Activated B cell treated with CpG ODN at 0.5 μM for 24 hours (primary cell): ENCODE measurements around the gene KDM4C. TPM values are rescaled to one million over a fixed set of nuclear protein-coding genes. Genes with fewer than 3 reads are reported as not detected.

Experiments
- ATAC-seq: fragments of 200-7000 bp; cut with Tn5 transposase; one replicate; pipeline ENCODE4 v1.10.0; 2021; ENCODE audit warnings: low read depth, mild to moderate bottlenecking, moderate library complexity
- CTCF ChIA-PET: fragments of 350-600 bp; sonication (Branson Sonifier 250); formaldehyde crosslinking; loops from one replicate; lab custom pipeline; 2021; ENCODE audit warnings: antibody characterized with exemption; lab: Charles Lee
- POLR2A ChIA-PET: fragments of 350-600 bp; sonication (Branson Sonifier 250); formaldehyde crosslinking; loops from one replicate; lab custom pipeline; 2021; ENCODE audit warnings: antibody characterized with exemption; lab: Charles Lee
- DNase-seq: peaks from one replicate; pipeline ENCODE4 v3.0.0; 2022
- H3K27ac Mint-ChIP-seq: one replicate; pipeline ENCODE4 v1.8.0; 2020; ENCODE audit warnings: mixed read lengths
- H3K27me3 Mint-ChIP-seq: one replicate; pipeline ENCODE4 v1.8.0; 2021; ENCODE audit warnings: mixed read lengths
- H3K36me3 Mint-ChIP-seq: one replicate; pipeline ENCODE4 v1.8.0; 2021; ENCODE audit warnings: low read depth, mixed read lengths
- H3K4me1 Mint-ChIP-seq: one replicate; pipeline ENCODE4 v1.8.0; 2021; ENCODE audit warnings: mixed read lengths
- H3K4me3 Mint-ChIP-seq: one replicate; pipeline ENCODE4 v1.8.0; 2020; ENCODE audit warnings: mild to moderate bottlenecking, mixed read lengths
- H3K9me3 Mint-ChIP-seq: one replicate; pipeline ENCODE4 v1.8.0; 2020; ENCODE audit warnings: mixed read lengths
- intact Hi-C: fragments of 100-400 bp; cut with micrococcal nuclease; formaldehyde crosslinking; loops from one replicate; pipeline ENCODE4 v1.15.1; 2024
- total RNA-seq: library from RNA; stranded (reverse); gene quantifications from 2 replicates; pipeline ENCODE4 v1.2.3, GENCODE V29; 2022
- TF ChIP-seq, protein P1 (sequence below): fragments of 200-600 bp; IDR thresholded peaks from one replicate; pipeline ENCODE4 v1.8.0; 2022; ENCODE audit warnings: antibody characterized with exemption, mild to moderate bottlenecking

KDM4C gene
- total RNA-seq, 1 donor from 2014 or later: 113 TPM

DNA sequence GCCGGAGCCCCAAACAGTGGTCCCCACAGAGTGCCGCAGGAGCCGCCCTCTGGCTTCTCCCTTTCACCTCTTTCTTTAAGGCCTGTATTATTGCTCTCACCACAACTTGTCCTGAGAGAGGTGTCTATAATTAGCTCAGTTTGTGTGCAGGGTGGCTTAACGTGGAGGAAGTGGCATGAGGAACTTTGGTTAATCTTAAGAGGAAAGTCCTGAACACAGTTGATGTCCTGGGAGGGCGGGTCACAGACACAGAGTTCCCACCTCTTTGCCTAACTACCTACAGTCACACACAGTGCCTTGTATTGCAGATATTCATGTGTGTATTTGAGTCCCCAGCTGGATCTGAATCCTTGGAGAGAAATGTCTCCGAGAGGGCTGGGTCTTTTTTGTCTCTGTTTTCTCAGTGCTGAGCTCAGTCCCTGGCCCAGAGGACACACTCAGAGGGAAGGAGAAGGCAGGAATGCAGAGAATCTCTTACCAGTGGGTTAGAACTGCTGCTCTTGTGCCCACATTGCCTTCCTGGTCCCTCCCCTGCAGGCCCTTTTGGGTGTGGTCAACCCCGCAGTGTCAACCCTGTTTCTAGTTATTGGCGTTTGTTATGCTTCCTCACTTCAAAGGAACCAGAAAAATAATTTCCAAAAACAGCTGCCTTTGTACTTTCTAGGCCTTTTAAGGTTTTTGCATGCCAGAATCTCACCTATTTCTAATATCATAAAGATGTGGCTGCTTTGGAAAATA, 392.5 kb downstream of the KDM4C start:
- Mint-ChIP-seq H3K4me3 (no peak overlapping the region), H3K27me3 (no peaks in the 10 kb centered on the region), H3K9me3 (no peaks in the 10 kb centered on the region), H3K4me1 (peaks cover 24% of the 10 kb centered on the region), H3K27ac (peak overlapping the region; percentile 18), H3K36me3 (peaks cover 71% of the 10 kb centered on the region)
- TF ChIP-seq, protein P1, sequence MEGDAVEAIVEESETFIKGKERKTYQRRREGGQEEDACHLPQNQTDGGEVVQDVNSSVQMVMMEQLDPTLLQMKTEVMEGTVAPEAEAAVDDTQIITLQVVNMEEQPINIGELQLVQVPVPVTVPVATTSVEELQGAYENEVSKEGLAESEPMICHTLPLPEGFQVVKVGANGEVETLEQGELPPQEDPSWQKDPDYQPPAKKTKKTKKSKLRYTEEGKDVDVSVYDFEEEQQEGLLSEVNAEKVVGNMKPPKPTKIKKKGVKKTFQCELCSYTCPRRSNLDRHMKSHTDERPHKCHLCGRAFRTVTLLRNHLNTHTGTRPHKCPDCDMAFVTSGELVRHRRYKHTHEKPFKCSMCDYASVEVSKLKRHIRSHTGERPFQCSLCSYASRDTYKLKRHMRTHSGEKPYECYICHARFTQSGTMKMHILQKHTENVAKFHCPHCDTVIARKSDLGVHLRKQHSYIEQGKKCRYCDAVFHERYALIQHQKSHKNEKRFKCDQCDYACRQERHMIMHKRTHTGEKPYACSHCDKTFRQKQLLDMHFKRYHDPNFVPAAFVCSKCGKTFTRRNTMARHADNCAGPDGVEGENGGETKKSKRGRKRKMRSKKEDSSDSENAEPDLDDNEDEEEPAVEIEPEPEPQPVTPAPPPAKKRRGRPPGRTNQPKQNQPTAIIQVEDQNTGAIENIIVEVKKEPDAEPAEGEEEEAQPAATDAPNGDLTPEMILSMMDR: no peak
- ChIA-PET CTCF (no interaction called here), POLR2A (no interaction called here)
- DNase-seq (no peak), ATAC-seq (no peak)
- intact Hi-C loops: no loop called here

DNA sequence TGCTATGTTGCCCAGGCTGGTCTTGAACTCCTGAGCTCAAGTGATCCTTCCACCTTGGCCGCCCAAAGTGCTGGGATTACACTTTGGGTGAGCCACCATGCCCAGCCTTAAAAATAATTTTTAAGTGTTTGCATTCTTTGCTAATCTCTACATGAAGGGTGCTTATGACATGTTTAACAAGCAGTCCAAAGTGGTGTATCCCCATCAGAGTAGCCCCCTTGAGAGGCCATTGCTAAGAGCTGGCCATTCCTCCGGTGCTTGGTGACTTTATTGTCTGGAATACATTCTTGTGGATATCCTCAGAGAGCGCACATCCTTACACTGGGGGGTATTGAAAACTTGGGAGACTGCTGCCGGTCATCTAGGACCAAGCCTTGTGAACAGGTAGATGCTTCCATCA, 395.4 kb downstream of the KDM4C start:
- no peak for ATAC-seq
- intact Hi-C loops: no loop called here
- DNase-seq: no peak
- ChIA-PET CTCF (no interaction called here), POLR2A (no interaction called here)
- no peak overlapping the region for H3K27ac Mint-ChIP-seq
- TF ChIP-seq, protein P1: no peak
- no peaks in the 10 kb centered on the region for H3K27me3 Mint-ChIP-seq
- peaks cover 66% of the 10 kb centered on the region for H3K36me3 Mint-ChIP-seq
- no peaks in the 10 kb centered on the region for H3K9me3 Mint-ChIP-seq
- peaks cover 30% of the 10 kb centered on the region for H3K4me1 Mint-ChIP-seq
- no peak overlapping the region for H3K4me3 Mint-ChIP-seq

DNA sequence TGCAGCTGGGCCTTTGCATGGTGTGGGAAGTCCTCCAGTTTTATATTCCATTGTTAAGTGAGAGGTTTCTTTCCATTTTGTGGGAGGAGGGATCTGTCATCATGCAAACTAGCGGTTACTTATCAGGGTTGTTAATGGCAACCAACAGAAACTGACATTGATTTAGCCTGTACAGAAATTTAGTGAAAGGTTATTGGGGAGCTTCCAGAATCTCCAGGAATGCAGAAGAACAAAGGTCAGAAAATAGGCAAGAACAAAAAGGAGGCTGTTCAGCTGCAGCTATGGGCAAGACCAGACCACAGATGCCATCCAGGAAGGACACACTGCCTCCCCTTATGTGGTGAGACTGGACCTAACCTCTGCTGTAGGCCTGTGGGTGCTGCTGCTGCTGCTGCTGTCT, 395.8 kb downstream of the KDM4C start:
- CTCF ChIA-PET: no interaction called here
- H3K4me1 Mint-ChIP-seq: peaks cover 26% of the 10 kb centered on the region
- H3K27me3 Mint-ChIP-seq: no peaks in the 10 kb centered on the region
- POLR2A ChIA-PET: no interaction called here
- DNase-seq: no peak
- no peaks in the 10 kb centered on the region for H3K9me3 Mint-ChIP-seq
- intact Hi-C loops: no loop called here
- ATAC-seq: no peak
- TF ChIP-seq, protein P1: no peak
- peaks cover 66% of the 10 kb centered on the region for H3K36me3 Mint-ChIP-seq
- H3K27ac Mint-ChIP-seq: no peak overlapping the region
- no peak overlapping the region for H3K4me3 Mint-ChIP-seq

DNA sequence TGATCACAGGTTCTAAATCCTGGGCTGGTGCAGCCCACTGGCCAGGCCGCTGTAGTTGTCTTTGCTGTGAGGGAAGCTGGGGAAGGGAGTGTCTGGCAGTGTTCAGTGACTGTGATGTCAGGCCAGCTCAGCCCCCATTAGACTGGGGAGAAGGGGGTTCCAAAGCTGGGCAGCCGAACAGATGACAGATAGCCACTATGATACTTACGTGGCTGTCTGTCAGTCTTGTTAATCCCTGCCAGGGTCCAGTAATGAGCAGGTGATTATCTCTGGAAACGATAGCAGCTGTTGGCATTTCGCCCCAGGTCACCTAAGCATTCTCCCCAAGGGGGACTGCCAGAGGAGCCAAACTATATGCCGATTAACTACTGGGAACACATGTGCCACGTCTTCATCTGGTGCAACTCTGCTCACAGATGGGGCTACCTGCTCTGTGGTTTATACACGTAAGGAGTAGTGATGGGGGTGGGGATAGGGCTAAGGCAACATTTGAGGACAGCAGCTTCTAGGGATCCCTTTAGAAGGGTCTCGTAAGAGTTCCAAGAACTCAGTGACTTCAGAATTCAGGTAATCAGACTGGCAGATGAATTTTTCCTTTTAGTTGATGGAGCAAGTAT, 396.3 kb downstream of the KDM4C start:
- H3K27me3 Mint-ChIP-seq: no peaks in the 10 kb centered on the region
- no peak for ATAC-seq

DNA sequence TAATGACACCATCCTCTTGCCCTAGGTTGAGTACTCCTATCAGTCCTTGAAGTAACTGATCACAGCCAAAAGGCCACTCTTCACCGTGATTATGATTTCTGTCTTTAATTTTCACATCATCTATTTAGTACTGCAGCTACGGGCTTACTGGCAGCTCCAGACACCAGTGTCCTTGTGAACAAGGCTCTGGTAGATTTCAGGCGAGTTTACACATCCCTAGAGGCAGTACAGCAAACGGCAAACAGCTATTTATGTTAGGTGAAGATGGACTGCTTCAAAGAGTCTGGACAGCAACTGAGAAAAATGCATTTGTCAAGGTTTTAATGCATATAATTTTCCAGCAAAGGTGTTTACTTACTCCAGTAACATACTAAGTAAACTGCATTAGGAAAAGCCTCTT, 396.9 kb downstream of the KDM4C start:
- peaks cover 70% of the 10 kb centered on the region for H3K36me3 Mint-ChIP-seq
- intact Hi-C loops: no loop called here
- ATAC-seq: no peak
- H3K4me1 Mint-ChIP-seq: peaks cover 18% of the 10 kb centered on the region
- no peaks in the 10 kb centered on the region for H3K27me3 Mint-ChIP-seq
- H3K27ac Mint-ChIP-seq: no peak overlapping the region
- TF ChIP-seq, protein P1: no peak
- no peak for DNase-seq
- no peaks in the 10 kb centered on the region for H3K9me3 Mint-ChIP-seq
- H3K4me3 Mint-ChIP-seq: no peak overlapping the region
- ChIA-PET POLR2A (interaction anchor here (0.5 to 0.6 kb wide), 2 partner anchors 434 to 645 kb away, joined by 3 read pairs; partner anchors contain the start of gene DMAC1), CTCF (no interaction called here)

More for the DNA sequence above, 396.3 kb downstream of the KDM4C start:
- TF ChIP-seq, protein P1: no peak
- DNase-seq: no peak
- Mint-ChIP-seq H3K36me3 (peaks cover 69% of the 10 kb centered on the region), H3K27ac (peak overlapping the region; percentile 42), H3K9me3 (no peaks in the 10 kb centered on the region), H3K4me3 (no peak overlapping the region), H3K4me1 (peaks cover 22% of the 10 kb centered on the region)
- intact Hi-C loops: no loop called here
- ChIA-PET CTCF (no interaction called here), POLR2A (no interaction called here)
